ENCODE data around the gene ZFHX2. TPM values are rescaled to one million over a fixed set of nuclear protein-coding genes. Genes with fewer than 3 reads are reported as not detected.

ZFHX2 gene
- total RNA-seq, 2 donors from 2014 or later, result 12.8 to 15.4 TPM

GRCh38 chr14:23559926-23560520 is 8.5 kb upstream of the ZFHX2 start:
- Mint-ChIP-seq H3K27ac (no peak overlapping the region), H3K4me1 (peaks cover 13% of the 10 kb centered on the region), H3K4me3 (no peak overlapping the region), H3K27me3 (ENCODE audit: insufficient read depth) (no peaks in the 10 kb centered on the region), H3K36me3 (ENCODE audit: low read depth) (peaks cover 48% of the 10 kb centered on the region), H3K9me3 (no peaks in the 10 kb centered on the region)
- Histone ChIP-seq H3K4me3 (ENCODE audit: low read length) (no peak overlapping the region), H3K9me3 (ENCODE audit: control insufficient read depth, low read length) (no peaks in the 10 kb centered on the region), H3K36me3 (ENCODE audit: control insufficient read depth, insufficient read depth, low read length) (peaks cover 70% of the 10 kb centered on the region), H3K27ac (ENCODE audit: low read depth, low read length) (no peak overlapping the region), H3K4me1 (ENCODE audit: control insufficient read depth, insufficient read depth, low read length) (no peaks in the 10 kb centered on the region), H3K9ac (ENCODE audit: extremely low read depth, low read length, poor library complexity, severe bottlenecking) (no peak overlapping the region), H3K27me3 (ENCODE audit: control insufficient read depth, insufficient read depth, low read length, poor library complexity, severe bottlenecking) (no peaks in the 10 kb centered on the region)
- DNase-seq, result no peak
- TF ChIP-seq CTCF (conservative IDR thresholded peaks at IDR 0.05), result no peak
- WGBS, 2 experiments (ENCODE audit: insufficient coverage in 1 of 2, insufficient read length in 1 of 2), result 90 to 94% methylated on average over 2 to 3 of the region's 3 CpGs

DNA sequence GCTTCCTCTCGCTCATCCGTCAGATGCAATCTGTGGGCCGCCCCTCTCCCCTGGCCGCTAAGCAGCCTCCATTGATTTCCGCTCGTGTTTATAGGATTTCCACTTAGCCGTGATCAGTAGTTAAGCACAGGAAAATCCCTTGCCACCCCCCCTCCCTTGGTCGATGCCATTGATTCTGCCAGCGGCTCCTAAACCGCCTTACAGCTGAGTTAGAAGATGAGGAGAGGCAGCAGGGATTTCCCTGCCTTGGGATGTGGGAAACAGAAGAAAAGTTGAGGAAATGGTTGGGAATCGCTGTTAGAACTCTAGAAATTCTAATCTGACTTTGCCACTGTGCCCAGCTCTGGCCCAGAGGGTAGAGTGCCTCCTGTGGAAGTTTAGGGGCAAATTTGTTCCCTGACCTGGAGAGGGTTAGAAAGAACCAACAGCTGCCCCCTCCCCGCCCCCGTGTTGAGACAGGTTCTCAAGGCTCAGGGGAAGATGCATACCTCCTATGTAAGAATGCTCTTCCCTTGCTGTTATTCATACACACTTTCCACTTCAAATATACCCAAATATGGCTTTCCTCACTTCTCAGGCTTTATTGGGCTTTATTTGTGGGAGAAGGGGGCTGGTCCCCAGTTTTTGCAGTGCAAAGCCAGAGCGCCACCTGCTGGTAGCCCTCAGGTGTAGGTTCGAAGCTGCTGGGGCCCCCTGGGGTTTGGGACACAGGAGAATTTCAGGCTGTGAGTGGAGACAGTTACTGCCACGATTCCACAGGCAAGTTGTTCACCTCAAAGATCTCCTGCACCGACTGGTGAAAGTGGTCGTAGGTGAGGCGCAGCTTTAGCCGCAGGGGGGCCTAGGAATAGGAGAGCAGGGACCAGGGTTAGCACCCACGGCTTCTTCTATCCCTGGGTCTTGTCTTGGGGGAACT is 7.7 kb upstream of the ZFHX2 start:
- Mint-ChIP-seq H3K9me3 (no peaks in the 10 kb centered on the region), H3K36me3 (ENCODE audit: low read depth) (peaks cover 41% of the 10 kb centered on the region), H3K27ac (no peak overlapping the region), H3K27me3 (ENCODE audit: insufficient read depth) (no peaks in the 10 kb centered on the region), H3K4me3 (no peak overlapping the region), H3K4me1 (peaks cover 13% of the 10 kb centered on the region)
- peak; percentile 90 for DNase-seq
- Histone ChIP-seq H3K9me3 (ENCODE audit: control insufficient read depth, low read length) (no peaks in the 10 kb centered on the region), H3K4me3 (ENCODE audit: low read length) (no peak overlapping the region), H3K9ac (ENCODE audit: extremely low read depth, low read length, poor library complexity, severe bottlenecking) (no peak overlapping the region), H3K4me1 (ENCODE audit: control insufficient read depth, insufficient read depth, low read length) (no peaks in the 10 kb centered on the region), H3K27me3 (ENCODE audit: control insufficient read depth, insufficient read depth, low read length, poor library complexity, severe bottlenecking) (no peaks in the 10 kb centered on the region), H3K27ac (ENCODE audit: low read depth, low read length) (no peak overlapping the region), H3K36me3 (ENCODE audit: control insufficient read depth, insufficient read depth, low read length) (peaks cover 63% of the 10 kb centered on the region)
- TF ChIP-seq CTCF (conservative IDR thresholded peaks at IDR 0.05), result peak; percentile 96
- 79 to 87% methylated on average over 13 to 21 of the region's 21 CpGs for WGBS, 2 experiments (ENCODE audit: insufficient coverage in 1 of 2, insufficient read length in 1 of 2)

DNA sequence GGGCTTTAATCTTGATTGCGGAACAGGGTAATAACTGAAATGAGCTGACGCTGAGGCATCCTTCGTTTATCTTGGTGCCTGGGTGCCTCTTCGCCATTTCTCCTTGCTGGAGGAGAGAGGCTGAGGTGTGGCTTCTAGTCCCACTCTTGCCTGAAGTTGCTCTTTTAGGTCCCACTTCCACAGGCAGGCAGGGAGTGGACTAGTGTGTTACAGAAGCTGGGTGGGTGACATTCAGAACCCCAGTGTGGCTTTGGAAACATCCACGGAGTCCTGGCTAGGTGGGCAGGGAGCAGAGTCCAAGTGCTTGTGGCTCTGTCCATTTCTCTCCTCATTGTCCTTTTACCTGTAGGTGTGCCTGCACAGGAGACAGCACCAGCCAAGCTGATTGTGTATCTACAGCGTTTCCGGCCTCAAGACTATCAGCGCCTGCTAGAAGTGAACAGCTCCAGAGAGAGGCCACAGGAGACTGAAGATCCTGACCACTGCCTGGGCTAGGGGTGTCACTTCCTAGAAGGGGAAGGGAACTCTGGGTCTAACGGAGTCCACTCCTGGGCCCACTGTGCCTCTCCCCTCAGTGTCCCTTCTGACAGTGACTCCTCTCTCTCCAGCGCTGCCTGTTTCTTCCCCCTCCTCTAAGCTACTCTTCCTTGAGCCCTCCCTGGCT is 6.9 kb upstream of the ZFHX2 start:
- no peak for TF ChIP-seq CTCF (conservative IDR thresholded peaks at IDR 0.05)
- Histone ChIP-seq H3K9ac (ENCODE audit: extremely low read depth, low read length, poor library complexity, severe bottlenecking) (no peak overlapping the region), H3K9me3 (ENCODE audit: control insufficient read depth, low read length) (no peaks in the 10 kb centered on the region), H3K27me3 (ENCODE audit: control insufficient read depth, insufficient read depth, low read length, poor library complexity, severe bottlenecking) (no peaks in the 10 kb centered on the region), H3K36me3 (ENCODE audit: control insufficient read depth, insufficient read depth, low read length) (peaks cover 56% of the 10 kb centered on the region), H3K27ac (ENCODE audit: low read depth, low read length) (no peak overlapping the region), H3K4me3 (ENCODE audit: low read length) (no peak overlapping the region), H3K4me1 (ENCODE audit: control insufficient read depth, insufficient read depth, low read length) (no peaks in the 10 kb centered on the region)
- Mint-ChIP-seq H3K4me3 (no peak overlapping the region), H3K27ac (peak overlapping the region; percentile 30), H3K4me1 (peaks cover 13% of the 10 kb centered on the region), H3K36me3 (ENCODE audit: low read depth) (peaks cover 36% of the 10 kb centered on the region), H3K9me3 (no peaks in the 10 kb centered on the region), H3K27me3 (ENCODE audit: insufficient read depth) (no peaks in the 10 kb centered on the region)
- DNase-seq, result no peak
- WGBS, 2 experiments (ENCODE audit: insufficient coverage in 1 of 2, insufficient read length in 1 of 2), result 91 to 93% methylated on average over 8 to 10 of the region's 10 CpGs
